Measurements from ENCODE around the gene TSHZ1. TPM values are rescaled to one million over a fixed set of nuclear protein-coding genes. Genes with fewer than 3 reads are reported as not detected.

TSHZ1 gene
- total RNA-seq, 4 donors from 2014 or later, result 17.9 to 41.7 (median 32.2) TPM

DNA sequence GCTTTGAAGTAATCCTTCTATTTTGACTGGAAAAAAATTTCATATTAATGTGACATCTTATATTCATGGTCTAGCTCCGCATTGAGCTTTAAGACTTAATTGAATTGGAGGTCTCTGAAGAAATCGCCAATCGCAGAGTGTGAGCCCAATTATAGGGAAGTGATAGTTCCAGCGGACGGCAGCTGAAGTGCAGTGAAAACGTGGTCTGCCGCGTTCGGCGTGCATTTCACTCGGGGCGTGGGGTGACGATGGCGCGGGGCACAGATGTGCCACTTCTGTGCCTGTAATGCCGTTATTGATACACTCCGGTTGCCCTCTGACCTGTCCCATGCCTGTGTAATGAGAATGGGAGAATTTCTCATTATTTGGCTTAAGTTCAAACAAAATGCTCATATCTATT, 106.7 kb downstream of the TSHZ1 start:
- 91% methylated on average over 17 of the region's 17 CpGs for WGBS
- H3K27ac ChIP-seq (replicated peaks in 1 of 4), result no peak overlapping the region
- H3K36me3 ChIP-seq, result no peaks in the 10 kb centered on the region
- H3K4me3 ChIP-seq, result no peak overlapping the region
- H3K9me3 ChIP-seq, result no peaks in the 10 kb centered on the region
- no peaks in the 10 kb centered on the region for H3K4me1 ChIP-seq
- intact Hi-C loops (cut with DNase I), result no loop called here
- DNase-seq (ENCODE audit: extremely low spot score), result peak; percentile 8
- H3K27me3 ChIP-seq, result no peaks in the 10 kb centered on the region
- TF ChIP-seq EP300 (IDR thresholded peaks at IDR 0.05), result no peak
- TF ChIP-seq CTCF (IDR thresholded peaks at IDR 0.05), result no peak
- no peak for TF ChIP-seq POLR2AphosphoS5 (IDR thresholded peaks at IDR 0.05)
- TF ChIP-seq POLR2A (IDR thresholded peaks at IDR 0.05; ENCODE audit: low read depth), result no peak

GRCh38 chr18:75317703-75318102, 107.1 kb downstream of the TSHZ1 start:
- H3K9me3 ChIP-seq, result no peaks in the 10 kb centered on the region
- H3K36me3 ChIP-seq, result no peaks in the 10 kb centered on the region
- H3K27ac ChIP-seq (replicated peaks in 1 of 4), result no peak overlapping the region
- no peaks in the 10 kb centered on the region for H3K4me1 ChIP-seq
- intact Hi-C loops (cut with DNase I), result no loop called here
- H3K27me3 ChIP-seq, result no peaks in the 10 kb centered on the region
- WGBS, result 97% methylated on average over 11 of the region's 11 CpGs
- no peak overlapping the region for H3K4me3 ChIP-seq
- DNase-seq (ENCODE audit: extremely low spot score), result peak; percentile 26
- no peak for TF ChIP-seq POLR2AphosphoS5 (IDR thresholded peaks at IDR 0.05)
- TF ChIP-seq EP300 (IDR thresholded peaks at IDR 0.05), result no peak
- TF ChIP-seq CTCF (IDR thresholded peaks at IDR 0.05), result no peak
- TF ChIP-seq POLR2A (IDR thresholded peaks at IDR 0.05; ENCODE audit: low read depth), result no peak

DNA sequence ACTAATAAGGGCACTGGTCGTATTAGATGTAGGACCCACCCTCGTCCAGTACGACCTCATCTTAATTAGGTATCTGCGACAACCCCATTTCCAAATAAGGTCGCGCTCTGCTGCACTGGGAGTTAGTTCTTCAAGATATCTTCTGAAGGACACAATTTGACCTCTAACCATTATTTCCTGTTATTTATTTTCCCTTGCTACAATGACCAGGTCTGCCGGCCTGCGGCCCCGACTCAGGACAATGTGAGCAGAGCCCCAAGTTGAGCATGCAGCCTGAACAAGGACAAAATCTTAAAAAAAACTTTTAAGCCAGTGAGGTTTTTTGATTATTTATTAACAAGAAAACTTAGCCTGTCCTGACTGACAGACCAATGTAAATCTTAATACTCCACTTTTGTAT, 109.3 kb downstream of the TSHZ1 start:
- H3K9me3 ChIP-seq, result no peaks in the 10 kb centered on the region
- intact Hi-C loops (cut with DNase I), result no loop called here
- no peak overlapping the region for H3K27ac ChIP-seq (replicated peaks in 1 of 4)

DNA sequence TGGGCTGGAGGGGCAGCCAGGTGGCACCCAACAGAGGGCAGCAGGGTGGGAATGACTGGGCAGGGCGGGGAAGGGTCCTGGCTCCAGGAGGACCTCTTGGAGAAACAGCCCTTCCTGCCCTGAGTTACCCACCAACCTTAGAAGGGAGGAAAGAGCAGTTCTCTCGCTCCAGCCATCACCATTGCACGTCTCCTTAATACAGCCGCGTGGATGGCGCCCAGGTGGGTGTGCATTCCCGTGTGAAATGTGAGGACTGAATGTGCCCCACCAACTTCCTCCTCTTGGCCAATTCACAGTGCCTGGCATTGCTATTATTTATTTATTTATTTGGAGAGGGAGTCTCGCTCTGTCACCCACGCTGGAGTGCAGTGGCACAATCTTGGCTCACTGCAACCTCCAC, 109.9 kb downstream of the TSHZ1 start:
- 94% methylated on average over 9 of the region's 9 CpGs for WGBS

More for the DNA sequence above, 109.3 kb downstream of the TSHZ1 start:
- Histone ChIP-seq H3K4me3 (no peak overlapping the region), H3K4me1 (peaks cover 0 to 9% (median 4%) of the 10 kb centered on the region in 4 donors), H3K36me3 (no peaks in the 10 kb centered on the region), H3K27me3 (no peaks in the 10 kb centered on the region)
- peak; percentile 21 for DNase-seq (ENCODE audit: extremely low spot score)
- TF ChIP-seq EP300 (IDR thresholded peaks at IDR 0.05) (no peak), POLR2AphosphoS5 (IDR thresholded peaks at IDR 0.05) (no peak), CTCF (IDR thresholded peaks at IDR 0.05) (no peak), POLR2A (IDR thresholded peaks at IDR 0.05; ENCODE audit: low read depth) (no peak)
- 88% methylated on average over 9 of the region's 9 CpGs for WGBS

More for the DNA sequence above, 109.9 kb downstream of the TSHZ1 start:
- no peaks in the 10 kb centered on the region for H3K27me3 ChIP-seq
- peak; percentile 31 for DNase-seq (ENCODE audit: extremely low spot score)
- intact Hi-C loops (cut with DNase I), result no loop called here
- no peaks in the 10 kb centered on the region for H3K36me3 ChIP-seq
- H3K9me3 ChIP-seq, result no peaks in the 10 kb centered on the region
- TF ChIP-seq EP300 (IDR thresholded peaks at IDR 0.05) (no peak), POLR2AphosphoS5 (IDR thresholded peaks at IDR 0.05) (no peak), POLR2A (IDR thresholded peaks at IDR 0.05; ENCODE audit: low read depth) (no peak), CTCF (IDR thresholded peaks at IDR 0.05) (no peak)
- no peak overlapping the region for H3K27ac ChIP-seq (replicated peaks in 1 of 4)
- H3K4me3 ChIP-seq, result no peak overlapping the region
- peaks cover 0 to 9% (median 4%) of the 10 kb centered on the region in 4 donors for H3K4me1 ChIP-seq
